ENCODE measurements around the gene RUBCN.
"Not testable (repeated sequence)": the region's sequence is repeated elsewhere in the genome, so short reads cannot be mapped to it uniquely, and the experiment has no call there.

RUBCN gene

DNA sequence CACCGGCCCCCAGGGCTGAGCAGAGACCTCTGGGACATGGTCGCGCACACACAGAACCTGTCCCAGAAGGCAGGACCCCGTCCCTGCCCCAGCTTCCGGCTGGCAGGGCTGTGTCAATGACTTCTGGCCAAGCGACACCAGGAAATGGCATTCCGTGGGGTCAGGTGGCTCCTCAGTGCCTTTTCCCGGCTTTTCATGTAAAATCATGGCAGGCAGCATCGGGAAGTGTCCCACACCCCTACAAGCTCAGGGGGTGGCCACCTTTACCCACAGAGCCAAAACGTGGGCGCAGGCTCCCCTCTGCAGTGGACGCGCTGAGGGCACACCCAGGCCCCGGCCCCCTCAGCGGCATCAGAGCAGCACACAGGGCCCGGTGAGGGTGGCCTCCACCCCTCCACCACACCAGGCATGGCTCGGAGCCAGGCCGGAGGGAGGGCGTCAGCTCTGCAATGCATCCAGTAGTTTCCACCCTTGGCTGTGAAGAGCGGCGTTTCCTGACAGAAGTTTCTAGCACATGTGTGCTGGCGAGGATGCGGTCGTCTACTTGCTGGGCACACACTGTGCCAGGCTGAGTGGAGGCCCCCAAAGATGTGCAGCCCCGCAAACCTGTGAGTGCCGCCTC, 70.4 kb downstream of the RUBCN start:
- ATAC-seq: not testable (repeated sequence)

DNA sequence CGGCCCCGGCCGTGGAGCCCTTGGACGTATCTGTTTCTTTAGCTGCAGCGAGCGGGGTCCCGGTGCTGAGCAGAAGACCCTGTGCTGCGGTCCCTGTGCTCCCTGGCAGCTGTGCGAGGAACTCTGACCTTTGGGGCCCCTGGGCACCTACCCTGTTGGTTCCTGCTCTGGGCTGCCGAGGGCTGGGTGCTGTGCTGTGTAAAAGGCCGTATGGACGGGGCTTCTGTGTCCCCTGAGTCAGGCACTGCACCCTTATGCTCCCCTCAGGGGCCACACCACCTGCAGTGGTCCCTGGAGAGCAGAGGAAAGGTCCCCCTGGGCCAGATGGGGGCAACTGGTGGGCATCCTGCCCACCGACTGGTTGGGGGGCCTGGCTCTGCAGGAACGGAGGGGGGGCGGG, 71.2 kb downstream of the RUBCN start:
- ATAC-seq: not testable (repeated sequence)

DNA sequence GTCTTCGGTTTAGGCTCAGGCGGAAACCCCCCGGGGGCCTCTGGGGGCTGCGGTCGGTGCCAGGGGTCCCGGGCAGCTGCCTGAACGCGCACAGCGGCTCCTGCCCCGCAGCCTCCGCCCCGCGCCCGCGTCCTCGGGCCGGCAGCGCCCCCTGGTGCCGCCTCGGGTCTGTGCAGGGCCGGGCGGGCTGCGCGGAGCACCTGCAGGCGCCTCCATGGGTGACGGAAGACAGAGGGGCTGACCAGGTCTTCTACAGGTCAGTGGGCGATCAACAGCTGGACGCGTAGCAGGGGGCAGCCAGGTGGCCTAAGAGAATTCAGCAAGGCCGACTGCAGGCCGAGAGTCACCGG, 71.6 kb downstream of the RUBCN start:
- ATAC-seq: peak; percentile 98

DNA sequence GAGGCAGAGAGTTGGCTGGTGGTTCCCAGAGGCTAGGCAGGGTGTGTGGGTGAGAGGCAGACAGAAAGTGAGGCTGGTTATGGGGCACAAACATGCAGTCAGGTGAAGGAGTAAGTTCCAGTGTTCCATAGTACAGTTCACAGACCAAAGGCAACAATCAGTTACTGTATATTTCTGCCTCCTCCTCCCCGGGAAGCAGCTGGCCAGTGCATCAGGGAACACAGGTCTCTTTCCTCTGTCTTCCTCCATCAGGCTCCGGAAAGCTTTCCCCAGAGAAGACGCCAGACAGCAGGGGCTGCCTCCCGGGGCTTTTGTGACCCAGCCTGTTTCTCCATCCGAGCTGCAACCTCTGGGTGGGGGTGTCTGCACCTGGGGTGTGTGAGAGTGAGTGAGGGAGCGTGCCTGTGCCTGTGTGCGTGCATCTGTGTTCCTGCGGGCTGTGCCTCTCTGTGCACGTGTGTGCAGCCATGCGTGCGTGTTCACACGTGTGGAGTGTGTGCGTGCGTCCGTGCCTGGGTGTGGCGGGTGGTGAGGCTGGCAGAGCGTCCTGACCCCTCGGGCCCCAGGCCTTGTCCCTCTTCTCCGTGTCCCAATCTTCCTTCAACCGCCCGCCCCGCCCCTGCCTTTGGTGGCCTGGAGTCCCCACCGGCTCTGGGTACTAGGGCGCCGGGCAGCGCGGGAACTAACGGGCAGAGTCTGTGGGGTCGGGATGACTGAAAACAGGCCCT, 72.1 kb downstream of the RUBCN start:
- peak; percentile 74 for ATAC-seq

DNA sequence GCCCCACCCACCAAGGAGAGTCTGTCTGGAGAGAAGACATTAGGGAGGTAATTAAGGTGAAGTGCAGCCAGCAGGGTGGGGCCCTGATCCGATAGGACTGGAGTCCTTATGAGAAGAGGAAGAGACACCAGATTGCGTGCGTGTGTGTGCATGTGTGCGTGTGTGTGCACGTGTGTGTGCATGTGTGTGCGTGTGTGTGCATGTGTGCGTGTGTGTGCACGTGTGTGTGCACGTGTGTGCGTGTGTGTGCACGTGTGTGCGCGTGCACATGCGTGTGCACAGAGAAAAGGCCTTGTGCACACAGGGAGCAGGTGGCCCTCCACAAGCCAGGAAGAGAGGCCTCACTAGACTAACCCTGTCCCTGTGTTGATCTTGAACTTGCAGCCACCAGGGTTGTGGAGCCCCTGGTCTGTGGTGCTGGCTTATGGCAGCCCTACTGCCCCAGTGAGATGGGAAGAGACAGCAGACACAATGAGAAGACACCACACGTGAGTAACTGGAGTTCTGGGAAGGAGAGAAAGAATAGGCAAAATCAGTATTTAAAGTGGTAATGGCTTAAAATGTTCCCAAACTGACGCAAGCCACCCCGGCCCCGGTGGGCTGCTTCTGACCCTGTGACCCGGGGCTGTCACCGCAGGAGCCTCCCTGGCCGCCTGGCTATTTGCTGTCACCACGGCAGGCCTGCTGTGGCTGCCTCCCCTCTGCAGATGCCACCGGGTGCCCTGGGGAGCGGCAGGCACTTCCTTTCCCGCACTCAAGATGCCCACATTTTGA, 73.2 kb downstream of the RUBCN start:
- not testable (repeated sequence) for ATAC-seq

DNA sequence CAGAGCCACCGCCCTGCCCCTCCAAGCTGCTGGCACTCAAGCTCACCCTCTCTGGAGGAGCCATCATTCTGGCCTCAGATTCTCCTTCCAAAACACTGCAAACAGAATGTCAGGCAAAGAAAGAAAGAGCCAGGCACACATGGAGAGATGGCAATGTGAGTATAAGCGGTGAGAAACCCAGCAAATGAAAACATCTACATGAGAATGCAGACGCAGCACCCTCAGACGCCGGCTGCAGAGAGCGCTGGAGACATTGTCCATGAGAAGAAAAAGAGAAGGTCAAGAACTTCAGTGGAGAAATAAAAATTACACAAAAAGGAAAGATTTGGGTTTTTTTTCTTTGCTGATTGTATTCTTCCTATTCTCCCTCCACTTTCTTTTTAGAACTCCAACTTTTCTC, 74.4 kb downstream of the RUBCN start:
- ATAC-seq: not testable (repeated sequence)

DNA sequence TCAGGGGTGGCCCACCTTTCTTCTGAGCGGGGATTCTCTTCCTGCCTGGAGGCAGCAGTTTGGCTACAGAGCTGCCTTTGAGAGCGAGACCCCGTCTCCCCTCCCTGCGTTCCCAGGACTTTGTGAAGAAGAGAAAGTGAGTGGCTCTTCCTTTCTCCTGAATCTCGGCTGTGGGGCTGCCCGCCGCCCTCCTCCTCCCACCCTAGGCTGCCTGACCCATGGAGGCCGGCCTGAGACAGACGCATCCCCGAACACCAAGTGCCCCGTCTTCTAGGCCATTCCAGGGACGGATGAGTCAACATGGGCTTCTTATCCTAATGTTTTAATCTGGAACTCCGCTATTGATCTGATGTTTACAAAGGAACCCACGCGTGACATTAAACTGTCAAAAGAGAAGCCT, 74.8 kb downstream of the RUBCN start:
- not testable (repeated sequence) for ATAC-seq

DNA sequence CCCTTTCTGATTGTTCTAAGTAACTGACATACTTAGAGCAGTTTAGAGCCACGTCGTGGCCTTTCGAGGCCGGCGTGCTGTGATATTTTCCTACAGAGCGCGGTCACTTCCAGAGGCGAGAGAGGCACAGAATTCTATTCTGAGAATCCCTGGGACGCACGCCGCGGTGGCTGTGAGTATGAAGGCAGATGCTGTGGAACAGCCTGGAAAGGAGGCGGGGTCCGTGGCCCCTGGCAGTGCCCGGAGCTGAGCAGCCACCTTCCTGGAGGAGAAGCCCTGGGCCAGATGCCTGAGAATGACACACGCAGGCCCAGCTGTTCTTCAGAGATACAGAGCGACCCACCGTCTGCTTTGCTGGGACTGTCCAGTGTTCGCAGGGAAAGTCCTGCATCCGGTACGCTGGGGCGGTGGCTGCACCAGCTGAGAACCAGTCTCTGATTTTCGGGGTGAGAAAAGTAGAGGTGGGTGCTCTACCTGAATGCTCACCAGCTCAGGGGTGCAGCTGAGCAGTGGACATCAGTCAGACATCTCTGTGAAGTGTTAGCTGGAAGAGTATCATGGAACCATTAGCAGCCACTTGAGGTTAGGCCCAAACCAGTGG, 75.4 kb downstream of the RUBCN start:
- not testable (repeated sequence) for ATAC-seq

DNA sequence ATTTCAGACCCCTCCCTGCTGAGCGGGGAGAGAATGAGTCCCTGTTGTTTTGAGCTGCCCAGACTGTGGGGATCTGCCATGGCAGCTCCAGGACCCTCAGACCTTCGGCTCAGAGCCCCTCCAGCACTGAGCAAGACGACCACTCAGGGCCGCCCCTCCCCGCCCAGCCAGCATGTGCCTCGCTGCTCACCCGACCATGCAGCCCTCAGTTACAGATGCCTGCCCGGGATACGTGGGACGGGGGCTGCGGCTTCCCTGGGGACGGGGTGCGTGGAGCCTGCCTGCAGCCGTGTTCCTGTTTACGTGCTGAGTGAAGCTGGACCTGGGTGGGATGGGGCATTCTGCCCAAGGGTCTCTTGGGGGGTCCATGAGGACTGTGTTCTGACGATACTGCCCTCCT, 77.0 kb downstream of the RUBCN start:
- not testable (repeated sequence) for ATAC-seq

DNA sequence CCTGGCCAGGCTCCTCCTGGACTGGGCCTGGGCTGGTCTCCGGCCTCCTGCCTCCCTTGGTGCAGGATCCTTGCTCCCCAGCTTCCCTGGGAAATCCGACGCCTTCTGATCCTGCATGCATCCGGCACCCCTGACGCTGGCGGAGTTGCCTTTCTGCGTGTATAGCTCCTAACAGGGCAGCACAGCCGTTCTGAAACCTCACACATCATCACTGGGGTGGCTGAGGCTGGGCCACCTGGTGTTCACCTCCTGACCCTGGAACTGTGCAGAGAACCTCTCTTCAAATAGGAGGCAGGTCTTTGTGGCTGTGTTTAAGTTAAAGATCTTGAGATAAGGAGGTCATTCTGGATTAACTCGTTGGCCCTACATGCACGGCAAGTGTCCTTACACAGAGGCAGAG, 77.6 kb downstream of the RUBCN start:
- not testable (repeated sequence) for ATAC-seq

DNA sequence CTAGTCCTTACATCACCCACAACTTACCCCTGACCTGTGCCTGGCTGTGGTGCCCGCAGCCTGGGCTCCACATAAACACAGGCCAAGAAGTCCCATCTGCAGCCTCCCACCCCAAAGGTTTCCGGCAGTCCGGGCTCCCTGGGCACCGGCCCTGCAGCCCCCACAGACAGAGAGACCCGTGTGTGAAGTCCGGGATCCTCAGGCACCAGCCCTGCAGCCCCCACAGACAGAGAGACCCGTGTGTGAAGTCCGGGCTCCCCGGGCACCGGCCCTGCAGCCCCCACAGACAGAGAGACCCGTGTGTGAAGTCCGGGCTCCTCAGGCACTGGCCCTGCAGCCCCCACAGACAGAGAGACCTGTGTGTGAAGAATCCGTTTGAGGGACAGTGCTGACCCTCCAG, 78.0 kb downstream of the RUBCN start:
- not testable (repeated sequence) for ATAC-seq

DNA sequence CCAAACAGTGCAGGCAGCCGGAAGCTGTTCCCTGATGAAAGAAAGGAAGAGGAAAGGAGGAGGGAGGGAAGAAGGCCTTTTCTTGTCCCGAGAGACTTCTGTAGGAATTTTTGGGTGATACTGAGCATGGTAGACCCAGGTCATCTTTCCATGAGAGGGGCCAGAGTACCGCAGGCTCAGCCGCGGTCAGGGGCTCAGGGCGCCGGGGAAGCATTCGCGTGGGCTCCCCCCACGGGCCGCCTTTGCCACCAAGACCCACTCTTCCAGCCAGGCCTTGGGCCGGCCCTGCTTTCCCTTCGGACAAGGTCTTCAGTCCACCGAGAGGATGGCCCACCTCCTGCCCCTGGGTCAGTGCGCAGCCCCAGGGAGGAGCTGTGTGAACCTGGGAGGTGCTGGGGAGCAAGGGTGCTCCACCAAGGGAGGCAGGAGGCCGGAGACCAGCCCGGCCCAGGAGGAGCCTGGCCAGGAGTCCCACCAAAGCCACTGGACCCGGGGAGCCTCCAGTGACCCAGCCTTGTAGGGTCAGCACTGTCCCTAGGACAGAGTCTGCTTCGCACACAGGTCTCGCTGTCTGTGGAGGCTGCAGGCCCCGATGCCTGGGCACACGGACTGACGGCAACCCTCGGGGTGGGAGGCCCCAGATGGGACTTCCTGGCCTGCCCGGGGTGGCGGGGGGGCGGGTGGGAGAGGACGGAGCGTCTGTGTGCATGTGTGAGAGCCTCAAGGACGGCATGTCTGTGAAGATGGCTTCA, 79.0 kb downstream of the RUBCN start:
- not testable (repeated sequence) for ATAC-seq

DNA sequence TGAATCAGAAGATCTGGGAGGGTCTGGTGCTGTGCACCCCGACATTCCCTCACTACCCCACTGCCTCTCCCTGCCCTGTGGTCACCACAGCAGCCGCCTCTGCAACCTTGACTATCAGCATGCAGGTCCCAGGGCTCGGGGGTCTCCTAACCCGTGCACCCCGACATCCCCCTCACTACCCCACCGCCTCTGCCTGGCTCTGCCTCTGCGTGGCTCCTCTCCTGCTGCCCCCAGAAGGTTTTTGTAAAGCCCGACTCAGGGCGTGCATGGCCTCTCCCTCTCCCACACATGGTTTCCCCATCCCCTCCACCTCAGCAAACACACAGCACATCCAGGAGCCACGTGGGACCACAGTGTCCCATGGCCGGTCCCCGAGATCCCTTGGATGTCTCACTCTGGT, 79.7 kb downstream of the RUBCN start:
- ATAC-seq: not testable (repeated sequence)

DNA sequence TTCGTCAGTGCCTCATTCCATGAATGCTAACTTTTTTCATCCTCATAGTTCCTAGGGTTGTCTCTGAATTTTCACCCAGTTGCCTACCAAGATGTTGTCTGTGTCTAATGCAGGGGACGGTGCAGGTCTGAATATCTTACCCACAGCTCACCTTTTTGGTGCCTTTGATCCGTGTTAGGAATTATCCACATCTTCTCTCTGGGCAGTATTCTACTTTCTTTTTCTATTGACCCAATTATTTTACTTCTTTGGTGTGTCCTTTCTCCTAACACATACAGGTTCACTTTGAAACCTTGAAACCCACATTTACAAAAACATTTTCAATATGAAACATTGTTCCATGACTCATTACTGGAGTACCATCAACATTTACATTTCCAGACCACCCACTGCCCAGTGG, 80.6 kb downstream of the RUBCN start:
- not testable (repeated sequence) for ATAC-seq

DNA sequence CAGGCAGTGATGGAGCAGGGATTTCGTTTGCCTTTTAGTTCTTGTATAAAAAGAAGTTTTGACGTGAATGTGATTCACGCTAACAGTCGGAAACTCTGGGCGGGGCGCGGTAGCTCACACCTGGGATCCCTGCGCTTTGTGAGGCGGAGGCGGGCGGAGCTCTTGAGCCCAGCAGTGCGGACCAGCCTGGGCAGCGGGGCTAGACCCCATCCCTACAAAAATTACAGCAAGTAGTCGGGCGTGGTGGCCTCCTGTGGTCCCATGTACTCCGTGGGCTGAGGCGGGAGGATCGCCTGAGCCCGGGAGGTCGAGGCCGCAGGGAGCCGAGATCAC, 81.7 kb downstream of the RUBCN start:
- peak; percentile 64 for ATAC-seq

DNA sequence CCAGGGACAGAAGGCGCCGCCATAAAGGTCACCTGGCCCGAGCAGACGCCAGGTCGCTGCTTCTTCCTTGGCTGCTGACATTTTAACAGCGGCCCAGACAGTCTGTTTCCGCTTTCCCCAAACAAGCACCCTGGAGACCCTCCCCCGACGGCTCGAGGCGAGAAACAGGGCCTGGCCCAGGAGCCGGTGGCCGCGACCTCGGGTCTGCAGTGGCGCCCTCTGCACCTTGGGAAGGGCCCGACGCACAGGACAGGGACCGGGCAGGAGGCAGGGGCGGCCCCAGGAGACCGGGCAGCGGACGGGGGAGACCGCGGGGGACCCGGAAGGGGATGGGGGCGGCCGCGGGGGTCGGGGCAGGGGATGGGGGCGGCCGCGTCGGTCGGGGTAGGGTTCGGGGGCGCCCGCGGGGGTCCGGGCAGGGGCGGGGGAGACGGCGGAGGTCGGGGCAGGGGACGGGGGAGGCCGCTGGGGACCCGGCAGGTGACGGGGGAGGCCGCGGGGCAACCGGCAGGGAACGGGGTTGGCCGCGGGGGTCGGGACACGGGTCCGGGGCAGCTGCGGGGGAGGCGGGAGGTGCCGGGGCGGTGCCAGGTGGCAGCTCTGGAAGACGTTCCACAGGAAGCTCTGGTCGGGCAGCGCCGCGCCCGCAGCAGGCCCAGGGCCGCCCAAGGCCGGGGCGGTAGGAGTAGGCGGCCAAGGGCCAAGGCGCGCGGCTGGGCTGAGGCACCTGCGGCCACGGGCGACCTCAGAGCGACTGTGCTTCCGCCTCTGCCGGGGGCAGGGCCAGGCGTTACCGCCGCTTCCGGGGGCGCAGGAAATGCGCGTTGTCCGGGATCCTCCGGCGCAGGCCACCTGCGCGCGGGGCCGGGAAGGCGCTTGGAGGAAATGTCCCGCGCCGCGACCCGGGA, 82.4 kb downstream of the RUBCN start:
- ATAC-seq: peak; percentile 98

DNA sequence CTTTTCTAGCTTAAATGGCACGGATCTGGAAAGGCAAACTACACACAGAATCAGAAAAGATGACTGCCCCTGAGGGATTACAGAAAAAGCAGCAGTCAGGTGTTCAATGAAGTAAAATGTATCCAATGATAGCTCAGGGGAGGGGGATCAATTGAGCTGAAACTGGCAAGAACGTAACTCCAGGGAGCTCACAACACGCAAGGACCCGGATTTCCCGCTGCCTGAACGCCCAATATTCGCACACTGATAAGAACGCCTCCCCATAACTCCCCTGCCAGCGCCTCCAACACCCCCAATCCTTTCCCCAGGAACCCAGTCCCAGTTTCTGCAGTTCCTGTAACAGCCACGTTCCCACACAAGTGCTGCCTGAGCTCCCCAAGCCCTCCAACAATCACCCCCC, 83.8 kb downstream of the RUBCN start:
- not testable (repeated sequence) for ATAC-seq

DNA sequence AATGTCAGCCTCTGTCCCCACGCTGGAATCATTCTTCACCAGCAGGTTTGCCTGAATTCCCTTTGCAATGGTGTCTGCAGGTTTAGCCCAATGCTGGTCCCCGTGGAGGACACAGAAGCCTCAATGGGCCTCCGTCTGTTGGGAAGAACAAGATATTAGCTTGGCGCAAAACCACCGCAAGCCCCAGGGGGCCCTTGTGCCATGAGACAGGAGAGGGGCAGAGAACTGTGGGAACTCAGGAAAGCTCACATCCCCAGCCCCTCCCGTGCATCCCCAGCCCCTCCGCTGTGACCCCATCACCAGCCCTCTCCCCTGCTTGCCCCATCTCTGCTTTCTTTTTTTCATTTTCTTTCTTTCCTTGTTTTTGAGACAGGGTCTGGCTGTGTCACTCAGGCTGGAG, 89.1 kb downstream of the RUBCN start:
- ATAC-seq: not testable (repeated sequence)

DNA sequence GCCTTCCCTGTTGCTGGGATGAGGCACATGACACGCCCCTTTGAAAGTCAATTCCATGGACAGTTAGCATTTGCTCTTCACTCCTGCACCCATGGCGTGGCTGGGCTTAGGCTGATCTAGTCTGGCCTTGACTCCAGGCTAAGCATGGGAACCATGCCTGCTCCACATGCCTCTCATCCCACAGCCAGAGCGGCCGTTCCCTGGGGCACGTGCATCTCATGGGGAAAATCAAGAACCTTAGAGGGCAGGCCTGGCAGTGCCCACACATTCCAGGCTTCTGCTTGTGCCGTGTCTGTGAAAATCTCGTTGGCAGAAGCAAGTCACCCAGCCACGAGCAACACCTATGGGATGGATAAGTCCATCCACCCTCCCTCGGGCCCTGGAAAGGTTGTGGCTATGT, 89.5 kb downstream of the RUBCN start:
- ATAC-seq: not testable (repeated sequence)

DNA sequence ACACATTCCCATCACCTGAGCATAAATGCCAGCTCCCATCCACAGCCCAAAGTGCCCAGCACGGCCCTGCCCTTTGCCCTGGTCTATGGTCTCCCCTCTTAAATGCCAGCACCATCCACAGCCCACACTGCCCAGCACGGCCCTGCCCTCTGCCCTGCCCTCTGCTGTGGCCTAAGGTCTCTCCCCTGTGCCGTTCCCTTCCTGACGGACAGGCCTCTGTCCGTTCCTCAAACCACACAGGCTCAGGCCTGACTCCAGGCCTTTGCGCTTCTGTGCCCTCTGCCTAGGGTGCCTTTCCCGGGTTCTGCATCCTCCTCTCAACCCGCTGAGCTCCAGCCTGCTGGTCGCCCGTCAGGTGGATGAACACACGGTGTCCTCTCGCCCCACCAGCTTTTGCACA, 90.4 kb downstream of the RUBCN start:
- ATAC-seq: not testable (repeated sequence)

DNA sequence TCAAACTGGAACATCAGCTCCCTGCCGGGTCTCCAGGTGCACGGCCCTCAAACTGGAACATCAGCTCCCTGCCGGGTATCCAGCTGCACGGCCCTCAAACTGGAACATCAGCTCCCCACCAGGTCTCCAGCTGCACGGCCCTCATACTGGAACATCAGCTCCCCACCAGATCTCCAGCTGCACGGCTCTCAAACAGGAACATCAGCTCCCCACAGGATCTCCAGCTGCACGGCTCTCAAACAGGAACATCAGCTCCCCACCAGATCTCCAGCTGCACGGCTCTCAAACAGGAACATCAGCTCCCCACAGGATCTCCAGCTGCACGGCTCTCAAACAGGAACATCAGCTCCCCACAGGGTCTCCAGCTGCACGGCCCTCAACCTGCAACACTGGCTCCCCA, 99.1 kb downstream of the RUBCN start:
- ATAC-seq: not testable (repeated sequence)

DNA sequence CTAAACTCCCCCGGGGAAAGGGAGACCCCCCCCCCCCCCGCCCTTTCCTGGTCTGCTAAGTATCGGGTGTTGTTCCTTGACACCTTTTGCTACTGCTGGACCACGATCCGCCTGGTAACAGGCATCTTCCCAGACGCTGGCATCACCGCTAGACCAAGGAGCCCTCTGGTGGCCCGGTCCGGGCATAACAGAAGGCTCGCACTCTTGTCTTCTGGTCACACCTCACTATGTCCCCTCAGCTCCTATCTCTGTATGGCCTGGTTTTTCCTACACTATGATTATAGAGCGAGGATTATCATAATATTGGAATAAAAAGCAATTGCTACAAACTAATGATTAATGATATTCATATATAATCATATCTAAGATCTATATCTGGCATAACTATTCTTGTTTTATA, 104.7 kb downstream of the RUBCN start:
- ATAC-seq: not testable (repeated sequence)
